ENCODE results near the gene RFX4. TPM values are rescaled to one million over a fixed set of nuclear protein-coding genes. Genes with fewer than 3 reads are reported as not detected.

Gene RFX4
- total and polyA plus RNA-seq, 7 experiments from 2014 or later, result not detected

DNA sequence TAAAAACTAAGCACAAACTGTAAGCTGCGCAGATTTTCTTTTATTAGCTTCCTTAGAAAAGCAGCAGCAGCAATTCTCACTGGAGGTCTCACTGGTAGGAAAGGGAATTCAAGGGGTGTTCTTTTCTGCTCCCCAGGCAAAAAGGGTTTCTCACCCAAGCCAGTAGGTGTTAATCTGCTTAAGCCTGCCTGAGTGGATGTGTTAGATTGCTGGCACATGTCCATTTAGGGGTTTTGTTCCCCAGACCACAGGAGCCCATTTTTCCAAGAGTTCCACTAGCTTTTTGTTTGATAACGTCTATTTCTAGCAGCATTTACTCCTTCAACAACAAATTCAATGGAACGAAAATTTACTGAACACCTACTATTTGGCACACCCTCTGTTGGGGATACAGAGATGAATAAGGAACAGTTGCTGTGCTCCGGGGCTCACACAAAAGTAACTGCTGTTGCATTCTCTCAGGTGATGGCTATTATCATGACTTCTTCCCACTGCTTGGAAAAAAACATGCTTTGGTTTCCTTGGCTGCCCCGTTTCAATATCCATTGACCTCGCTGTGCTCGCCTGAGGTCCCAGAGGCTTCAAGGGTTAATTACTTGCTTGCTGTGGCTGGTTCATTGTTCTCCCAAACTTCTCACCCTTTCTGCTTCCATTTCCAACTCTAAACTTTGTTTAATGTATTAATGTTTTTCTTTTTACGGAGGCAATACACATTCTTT lies 160.6 kb downstream of the RFX4 start:
- ATAC-seq, result no peak
- no peak overlapping the region for H3K4me3 ChIP-seq (ENCODE audit: low read length)
- Mint-ChIP-seq H3K4me1 (peaks cover 15 to 20% (median 18%) of the 10 kb centered on the region in 7 donors), H3K27ac (no peak overlapping the region), H3K4me3 (no peak overlapping the region), H3K27me3 (peaks cover 0 to 44% (median 5%) of the 10 kb centered on the region in 5 donors), H3K36me3 (peaks cover 0 to 4% (median 0%) of the 10 kb centered on the region in 5 donors), H3K9me3 (no peaks in the 10 kb centered on the region)
- POLR2A ChIA-PET, result no interaction called here
- no peaks in the 10 kb centered on the region for H3K27me3 ChIP-seq (ENCODE audit: control insufficient read depth in 2 of 2, insufficient read depth in 2 of 2, low read length in 2 of 2)
- intact Hi-C loops (cut with micrococcal nuclease), result no loop called here
- no peaks in the 10 kb centered on the region for H3K9me3 ChIP-seq (ENCODE audit: control insufficient read depth in 2 of 3, low read length in 3 of 3)
- DNase-seq, result no peak
- no peaks in the 10 kb centered on the region for H3K36me3 ChIP-seq (ENCODE audit: control insufficient read depth in 2 of 3, insufficient read depth in 3 of 3, low read length in 3 of 3)
- H3K27ac ChIP-seq (ENCODE audit: low read depth, low read length), result no peak overlapping the region
- CTCF ChIA-PET, result no interaction called here
- peaks cover 12 to 20% of the 10 kb centered on the region in 2 donors for H3K4me1 ChIP-seq (ENCODE audit: control insufficient read depth in 2 of 2, insufficient read depth in 2 of 2, low read length in 2 of 2)

DNA sequence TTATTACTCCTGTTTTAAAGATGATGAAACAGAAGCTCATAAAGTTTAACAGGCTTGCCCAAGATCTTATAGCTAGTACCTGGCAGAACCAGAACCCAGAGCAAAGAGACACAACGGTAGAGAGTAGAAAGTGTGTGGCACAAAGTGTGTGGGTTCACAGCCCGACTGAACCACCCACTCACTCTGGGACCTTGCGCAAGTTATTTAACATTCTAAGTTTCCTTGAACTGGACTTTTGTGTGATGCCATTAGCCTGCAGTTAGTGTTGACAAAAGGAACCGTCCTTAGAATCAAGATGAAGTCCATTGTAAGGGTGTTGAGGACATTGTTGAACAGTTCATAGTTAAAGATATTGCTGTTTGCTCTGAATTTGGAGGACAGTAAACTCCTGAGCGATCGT lies 161.8 kb downstream of the RFX4 start:
- no peak overlapping the region for H3K4me3 ChIP-seq (ENCODE audit: low read length)
- Mint-ChIP-seq H3K9me3 (no peaks in the 10 kb centered on the region), H3K4me3 (no peak overlapping the region), H3K27me3 (peaks cover 0 to 42% (median 5%) of the 10 kb centered on the region in 5 donors), H3K36me3 (peaks cover 0 to 4% (median 0%) of the 10 kb centered on the region in 5 donors), H3K27ac (no peak overlapping the region), H3K4me1 (peaks cover 15 to 28% (median 21%) of the 10 kb centered on the region in 7 donors)
- ATAC-seq (no peak), DNase-seq (no peak)
- H3K9me3 ChIP-seq (ENCODE audit: control insufficient read depth in 2 of 3, low read length in 3 of 3), result no peaks in the 10 kb centered on the region
- H3K36me3 ChIP-seq (ENCODE audit: control insufficient read depth in 2 of 3, insufficient read depth in 3 of 3, low read length in 3 of 3), result no peaks in the 10 kb centered on the region
- no peak overlapping the region for H3K27ac ChIP-seq (ENCODE audit: low read depth, low read length)
- H3K27me3 ChIP-seq (ENCODE audit: control insufficient read depth in 2 of 2, insufficient read depth in 2 of 2, low read length in 2 of 2), result no peaks in the 10 kb centered on the region
- ChIA-PET POLR2A (no interaction called here), CTCF (no interaction called here)
- intact Hi-C loops (cut with micrococcal nuclease), result no loop called here
- H3K4me1 ChIP-seq (ENCODE audit: control insufficient read depth in 2 of 2, insufficient read depth in 2 of 2, low read length in 2 of 2), result peaks cover 17 to 24% of the 10 kb centered on the region in 2 donors

GRCh38 chr12:106745181-106745745 lies 162.5 kb downstream of the RFX4 start:
- Histone ChIP-seq H3K36me3 (ENCODE audit: control insufficient read depth in 2 of 3, insufficient read depth in 3 of 3, low read length in 3 of 3) (no peaks in the 10 kb centered on the region), H3K27ac (ENCODE audit: low read depth, low read length) (no peak overlapping the region), H3K9me3 (ENCODE audit: control insufficient read depth in 2 of 3, low read length in 3 of 3) (no peaks in the 10 kb centered on the region), H3K27me3 (ENCODE audit: control insufficient read depth in 2 of 2, insufficient read depth in 2 of 2, low read length in 2 of 2) (no peaks in the 10 kb centered on the region), H3K4me1 (ENCODE audit: control insufficient read depth in 2 of 2, insufficient read depth in 2 of 2, low read length in 2 of 2) (peaks cover 17 to 28% of the 10 kb centered on the region in 2 donors), H3K4me3 (ENCODE audit: low read length) (no peak overlapping the region)
- peaks cover 0 to 4% (median 0%) of the 10 kb centered on the region in 5 donors for H3K36me3 Mint-ChIP-seq
- H3K9me3 Mint-ChIP-seq, result no peaks in the 10 kb centered on the region
- CTCF ChIA-PET, result no interaction called here
- peaks cover 0 to 38% (median 5%) of the 10 kb centered on the region in 5 donors for H3K27me3 Mint-ChIP-seq
- POLR2A ChIA-PET, result no interaction called here
- intact Hi-C loops (cut with micrococcal nuclease), result loop anchor here in 1 of 2 donors (5.0 kb wide), 1 partner anchor 212 kb away; the partner anchor contains the start of gene TMEM263
- H3K4me1 Mint-ChIP-seq, result peaks cover 16 to 32% (median 21%) of the 10 kb centered on the region in 7 donors
- DNase-seq (no peak), ATAC-seq (no peak)
- H3K4me3 Mint-ChIP-seq, result no peak overlapping the region
- no peak overlapping the region for H3K27ac Mint-ChIP-seq

- Histone ChIP-seq H3K27me3 (ENCODE audit: control insufficient read depth in 2 of 2, insufficient read depth in 2 of 2, low read length in 2 of 2) (no peaks in the 10 kb centered on the region), H3K4me1 (ENCODE audit: control insufficient read depth in 2 of 2, insufficient read depth in 2 of 2, low read length in 2 of 2) (peaks cover 19 to 31% of the 10 kb centered on the region in 2 donors), H3K27ac (ENCODE audit: low read depth, low read length) (peak overlapping the region; percentile 68), H3K36me3 (ENCODE audit: control insufficient read depth in 2 of 3, insufficient read depth in 3 of 3, low read length in 3 of 3) (no peaks in the 10 kb centered on the region), H3K4me3 (ENCODE audit: low read length) (no peak overlapping the region), H3K9me3 (ENCODE audit: control insufficient read depth in 2 of 3, low read length in 3 of 3) (no peaks in the 10 kb centered on the region)
- CTCF ChIA-PET, result interaction anchor here (0.7 to 1.4 kb wide), 2 partner anchors 11 to 94 kb away, joined by 3 to 5 read pairs; no protein-coding TSS in a partner anchor
- Mint-ChIP-seq H3K9me3 (peaks cover 0 to 5% (median 0%) of the 10 kb centered on the region in 11 donors), H3K27me3 (peaks cover 0 to 19% (median 5%) of the 10 kb centered on the region in 5 donors), H3K36me3 (peaks cover 0 to 9% (median 0%) of the 10 kb centered on the region in 5 donors), H3K4me3 (peak overlapping the region; percentile 26 to 82 (median 50)), H3K4me1 (peaks cover 20 to 37% (median 26%) of the 10 kb centered on the region in 7 donors), H3K27ac (peak overlapping the region; percentile 82 to 98 (median 93))
- DNase-seq (peak in 7 of 9 donors; percentile 46 to 84 (median 77)), ATAC-seq (peak; percentile 94)
- intact Hi-C loops (cut with micrococcal nuclease), result loop anchor here (1.0 to 5.0 kb wide), 3 partner anchors 12 to 209 kb away; partner anchors contain the start of genes RIC8B (in 2 of the 2) and TMEM263 (in 1 of the 2)
- POLR2A ChIA-PET, result interaction anchor here (0.6 to 1.7 kb wide), 8 partner anchors 9 to 33 kb away, joined by 3 to 11 read pairs (median 4); no protein-coding TSS in a partner anchor
Observed at GRCh38 chr12:106747973-106748436, 165.2 kb downstream of the RFX4 start.

DNA sequence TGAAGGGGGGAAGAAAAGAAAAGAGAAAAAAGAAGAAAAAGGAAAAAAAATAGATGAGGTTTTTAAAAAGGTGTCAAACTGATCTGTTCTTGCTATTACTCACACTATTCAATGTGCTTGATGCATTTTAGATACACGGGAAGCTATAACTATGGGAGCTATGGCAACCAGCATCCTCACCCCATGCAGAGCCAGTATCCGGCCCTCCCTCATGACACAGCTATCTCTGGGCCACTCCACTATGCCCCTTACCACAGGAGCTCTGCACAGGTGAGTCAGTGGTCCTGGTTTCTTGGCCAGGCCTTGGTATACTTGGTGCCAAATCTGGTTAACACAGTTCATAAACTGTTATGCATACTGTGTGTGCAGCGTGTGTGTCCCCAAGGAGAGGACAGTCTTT lies 167.7 kb downstream of the RFX4 start:
- peaks cover 0 to 9% (median 0%) of the 10 kb centered on the region in 5 donors for H3K36me3 Mint-ChIP-seq
- no peaks in the 10 kb centered on the region for H3K27me3 ChIP-seq (ENCODE audit: control insufficient read depth in 2 of 2, insufficient read depth in 2 of 2, low read length in 2 of 2)
- H3K27me3 Mint-ChIP-seq, result no peaks in the 10 kb centered on the region
- intact Hi-C loops (cut with micrococcal nuclease), result no loop called here
- no peak for ATAC-seq
- peaks cover 0 to 8% (median 0%) of the 10 kb centered on the region in 11 donors for H3K9me3 Mint-ChIP-seq
- H3K36me3 ChIP-seq (ENCODE audit: control insufficient read depth in 2 of 3, insufficient read depth in 3 of 3, low read length in 3 of 3), result no peaks in the 10 kb centered on the region
- no peak overlapping the region for H3K4me3 Mint-ChIP-seq
- no peak overlapping the region for H3K4me3 ChIP-seq (ENCODE audit: low read length)
- H3K27ac ChIP-seq (ENCODE audit: low read depth, low read length), result no peak overlapping the region
- no peak for DNase-seq
- H3K4me1 ChIP-seq (ENCODE audit: control insufficient read depth in 2 of 2, insufficient read depth in 2 of 2, low read length in 2 of 2), result peaks cover 35 to 48% of the 10 kb centered on the region in 2 donors
- H3K27ac Mint-ChIP-seq, result peak overlapping the region in 2 of 9 donors; percentile 24 to 74
- H3K9me3 ChIP-seq (ENCODE audit: control insufficient read depth in 2 of 3, low read length in 3 of 3), result no peaks in the 10 kb centered on the region
- ChIA-PET CTCF (no interaction called here), POLR2A (no interaction called here)
- H3K4me1 Mint-ChIP-seq, result peaks cover 32 to 56% (median 44%) of the 10 kb centered on the region in 7 donors

GRCh38 chr12:106753526-106753925 lies 170.7 kb downstream of the RFX4 start:
- intact Hi-C loops (cut with micrococcal nuclease), result loop anchor here in 1 of 2 donors (1.0 kb wide), 1 partner anchor 21 kb away; the partner anchor contains the start of gene RIC8B
- Mint-ChIP-seq H3K27ac (peak overlapping the region; percentile 53 to 89 (median 68)), H3K36me3 (peaks cover 0 to 6% (median 0%) of the 10 kb centered on the region in 5 donors), H3K4me1 (peaks cover 19 to 39% (median 24%) of the 10 kb centered on the region in 7 donors), H3K4me3 (peak overlapping the region; percentile 35 to 75 (median 54)), H3K9me3 (peaks cover 0 to 8% (median 0%) of the 10 kb centered on the region in 11 donors), H3K27me3 (no peaks in the 10 kb centered on the region)
- Histone ChIP-seq H3K4me1 (ENCODE audit: control insufficient read depth in 2 of 2, insufficient read depth in 2 of 2, low read length in 2 of 2) (peaks cover 23 to 27% of the 10 kb centered on the region in 2 donors), H3K36me3 (ENCODE audit: control insufficient read depth in 2 of 3, insufficient read depth in 3 of 3, low read length in 3 of 3) (no peaks in the 10 kb centered on the region), H3K27ac (ENCODE audit: low read depth, low read length) (no peak overlapping the region), H3K9me3 (ENCODE audit: control insufficient read depth in 2 of 3, low read length in 3 of 3) (no peaks in the 10 kb centered on the region), H3K4me3 (ENCODE audit: low read length) (peak overlapping the region; percentile 7), H3K27me3 (ENCODE audit: control insufficient read depth in 2 of 2, insufficient read depth in 2 of 2, low read length in 2 of 2) (no peaks in the 10 kb centered on the region)
- ChIA-PET POLR2A (interaction anchor here (0.8 to 3.7 kb wide), 6 partner anchors 11 to 452 kb away, joined by 3 to 13 read pairs (median 3); no protein-coding TSS in a partner anchor), CTCF (interaction anchor here (0.6 to 1.0 kb wide), 2 partner anchors 13 to 121 kb away, joined by 3 read pairs; no protein-coding TSS in a partner anchor)
- DNase-seq (peak in 7 of 9 donors; percentile 31 to 57 (median 43)), ATAC-seq (peak; percentile 85)
